Measurements from ENCODE around the gene GPR160. TPM values are rescaled to one million over a fixed set of nuclear protein-coding genes. Genes with fewer than 3 reads are reported as not detected.

The GPR160 gene
- total RNA-seq, 4 donors from 2014 or later = 1.5 to 6.3 (median 3.3) TPM

DNA sequence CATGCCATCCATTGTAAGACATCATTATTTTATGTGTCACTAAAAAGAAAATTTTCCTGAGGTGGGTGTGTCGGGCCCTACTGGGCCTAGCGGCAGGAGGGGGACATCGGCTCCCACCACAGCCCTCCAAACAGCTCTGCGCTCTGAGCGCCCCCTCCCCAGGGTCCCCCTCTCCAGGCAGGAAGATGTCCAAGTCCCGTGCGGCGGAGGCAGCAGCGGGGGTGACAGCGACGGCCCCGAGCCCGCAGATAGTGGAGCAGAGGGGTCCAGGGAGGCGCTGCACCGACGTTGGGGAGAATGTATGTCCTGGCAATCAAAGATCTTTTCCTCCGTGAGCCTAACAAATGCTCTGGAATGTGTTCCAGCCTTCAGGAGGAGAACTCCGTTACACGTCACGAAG, 24.3 kb downstream of the GPR160 start:
- DNase-seq (ENCODE audit: low spot score in 2 of 2) = no peak
- no peak overlapping the region for H3K4me3 ChIP-seq (ENCODE audit: low read depth, poor library complexity, severe bottlenecking)
- intact Hi-C loops (cut with DNase I; ENCODE audit: low total_unique reads) = no loop called here
- TF ChIP-seq, protein P1, sequence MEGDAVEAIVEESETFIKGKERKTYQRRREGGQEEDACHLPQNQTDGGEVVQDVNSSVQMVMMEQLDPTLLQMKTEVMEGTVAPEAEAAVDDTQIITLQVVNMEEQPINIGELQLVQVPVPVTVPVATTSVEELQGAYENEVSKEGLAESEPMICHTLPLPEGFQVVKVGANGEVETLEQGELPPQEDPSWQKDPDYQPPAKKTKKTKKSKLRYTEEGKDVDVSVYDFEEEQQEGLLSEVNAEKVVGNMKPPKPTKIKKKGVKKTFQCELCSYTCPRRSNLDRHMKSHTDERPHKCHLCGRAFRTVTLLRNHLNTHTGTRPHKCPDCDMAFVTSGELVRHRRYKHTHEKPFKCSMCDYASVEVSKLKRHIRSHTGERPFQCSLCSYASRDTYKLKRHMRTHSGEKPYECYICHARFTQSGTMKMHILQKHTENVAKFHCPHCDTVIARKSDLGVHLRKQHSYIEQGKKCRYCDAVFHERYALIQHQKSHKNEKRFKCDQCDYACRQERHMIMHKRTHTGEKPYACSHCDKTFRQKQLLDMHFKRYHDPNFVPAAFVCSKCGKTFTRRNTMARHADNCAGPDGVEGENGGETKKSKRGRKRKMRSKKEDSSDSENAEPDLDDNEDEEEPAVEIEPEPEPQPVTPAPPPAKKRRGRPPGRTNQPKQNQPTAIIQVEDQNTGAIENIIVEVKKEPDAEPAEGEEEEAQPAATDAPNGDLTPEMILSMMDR (IDR thresholded peaks at IDR 0.05) = no peak
- TF ChIP-seq POLR2A (IDR thresholded peaks at IDR 0.05) = no peak
- WGBS, 2 donors = 96 to 97% methylated on average over 20 of the region's 20 CpGs

DNA sequence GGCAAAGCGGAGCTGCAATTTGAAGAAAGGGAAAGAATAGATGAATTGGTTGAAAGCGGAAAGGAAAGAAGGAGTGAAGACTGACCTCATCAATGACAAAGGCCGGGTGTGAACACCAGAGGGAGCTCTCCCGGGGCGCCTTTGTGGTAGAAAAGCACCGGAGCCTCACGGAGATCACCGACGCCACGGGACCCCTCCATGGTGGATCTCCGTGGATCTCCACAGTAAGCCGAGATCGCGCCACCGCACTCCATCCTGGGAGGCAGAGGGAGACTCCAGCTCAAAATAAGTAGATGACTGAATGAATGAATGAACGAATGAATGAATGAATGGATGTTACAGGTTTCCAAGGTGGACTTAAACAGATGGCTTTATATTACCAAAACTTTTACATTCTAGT, 25.0 kb downstream of the GPR160 start:
- intact Hi-C loops (cut with DNase I; ENCODE audit: low total_unique reads) = no loop called here
- TF ChIP-seq POLR2A (IDR thresholded peaks at IDR 0.05) = no peak
- TF ChIP-seq, protein P1 (IDR thresholded peaks at IDR 0.05) = no peak
- no peak for DNase-seq (ENCODE audit: low spot score in 2 of 2)
- 93% methylated on average over 16 of the region's 16 CpGs for WGBS, 2 donors
- H3K4me3 ChIP-seq (ENCODE audit: low read depth, poor library complexity, severe bottlenecking) = no peak overlapping the region

DNA sequence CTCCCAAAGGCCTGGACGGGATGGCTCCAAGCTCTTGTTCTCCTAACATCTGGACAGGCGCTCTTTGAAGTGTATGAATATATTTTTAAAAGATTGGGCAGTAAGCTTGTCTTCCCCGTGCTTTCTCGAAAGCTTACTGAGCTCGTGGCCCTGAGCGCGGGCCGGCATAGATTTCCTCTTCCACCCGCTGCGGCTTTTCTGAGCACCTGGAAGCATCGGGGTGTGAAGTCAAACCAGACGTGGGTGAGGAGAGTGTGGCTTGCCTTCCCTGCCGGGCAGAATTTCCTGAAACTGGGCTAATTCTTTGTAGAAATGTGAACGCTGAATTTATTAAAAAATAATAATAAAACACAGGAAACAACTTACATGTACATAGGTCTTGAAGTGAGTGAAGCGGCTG, 25.9 kb downstream of the GPR160 start:
- DNase-seq (ENCODE audit: low spot score in 2 of 2) = no peak
- intact Hi-C loops (cut with DNase I; ENCODE audit: low total_unique reads) = no loop called here
- WGBS, 2 donors = 83 to 87% methylated on average over 15 of the region's 15 CpGs

DNA sequence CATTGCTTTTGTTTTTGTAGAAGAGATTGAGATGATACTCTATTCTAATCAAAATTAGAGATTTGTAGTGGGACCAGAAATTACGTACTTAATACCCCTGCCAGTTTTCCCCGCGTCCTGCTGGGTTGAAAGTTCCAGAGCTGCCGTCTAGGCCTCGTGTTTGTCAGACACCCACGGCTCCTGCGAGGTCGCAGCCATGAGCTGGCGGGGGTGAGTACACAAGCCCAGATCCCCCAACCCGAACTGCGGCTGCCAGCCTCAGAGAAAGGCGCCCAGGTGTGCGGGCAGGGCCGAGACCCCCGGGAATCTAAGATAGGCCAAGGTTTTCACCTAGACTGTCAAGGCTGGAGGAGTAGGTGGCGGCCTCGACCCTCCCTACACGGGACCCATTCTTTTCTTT, 26.3 kb downstream of the GPR160 start:
- no peak for DNase-seq (ENCODE audit: low spot score in 2 of 2)
- WGBS, 2 donors = 93 to 95% methylated on average over 18 of the region's 18 CpGs
- TF ChIP-seq POLR2A (IDR thresholded peaks at IDR 0.05) = no peak
- TF ChIP-seq, protein P1 (IDR thresholded peaks at IDR 0.05) = no peak
- H3K4me3 ChIP-seq (ENCODE audit: low read depth, poor library complexity, severe bottlenecking) = no peak overlapping the region
- intact Hi-C loops (cut with DNase I; ENCODE audit: low total_unique reads) = no loop called here

More for the DNA sequence above, 25.9 kb downstream of the GPR160 start:
- TF ChIP-seq POLR2A (IDR thresholded peaks at IDR 0.05) = no peak
- TF ChIP-seq, protein P1 (IDR thresholded peaks at IDR 0.05) = no peak
- no peak overlapping the region for H3K4me3 ChIP-seq (ENCODE audit: low read depth, poor library complexity, severe bottlenecking)

DNA sequence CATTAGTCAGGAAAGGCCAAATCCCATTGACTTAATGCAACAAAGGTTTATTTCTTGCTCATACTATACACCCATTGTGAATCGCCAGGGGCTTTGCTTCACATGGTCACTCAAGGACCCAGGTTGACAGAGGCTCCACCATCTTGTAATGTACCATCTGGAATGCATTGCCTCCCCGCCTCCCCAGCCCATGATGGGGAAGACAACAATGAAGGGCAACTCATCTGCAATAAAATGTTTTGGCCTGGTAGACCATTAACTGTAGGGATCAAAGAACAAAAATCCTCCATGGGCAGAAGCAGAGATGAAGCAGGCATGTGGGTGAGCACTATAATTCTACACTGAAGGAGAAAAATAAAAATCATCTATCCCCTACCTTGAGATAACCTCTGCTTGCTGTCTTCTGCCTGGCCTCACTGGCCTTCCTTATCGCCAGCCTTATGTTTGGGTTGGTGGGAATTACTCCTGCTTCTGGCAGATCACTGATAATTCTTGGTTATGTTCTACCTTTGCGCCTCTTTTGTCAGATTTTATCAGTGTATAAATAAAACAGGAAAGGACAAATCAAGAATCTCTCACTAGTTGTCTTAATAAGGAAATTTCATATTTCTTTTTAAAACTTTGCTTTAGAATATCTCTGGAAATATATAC, 37.8 kb downstream of the GPR160 start:
- WGBS, 2 donors = 86 to 88% methylated on average over 4 of the region's 4 CpGs
- DNase-seq (ENCODE audit: low spot score in 2 of 2) = no peak
- no peak for TF ChIP-seq POLR2A (IDR thresholded peaks at IDR 0.05)
- TF ChIP-seq, protein P1 (IDR thresholded peaks at IDR 0.05) = no peak
- no peak overlapping the region for H3K4me3 ChIP-seq (ENCODE audit: low read depth, poor library complexity, severe bottlenecking)
- intact Hi-C loops (cut with DNase I; ENCODE audit: low total_unique reads) = no loop called here

DNA sequence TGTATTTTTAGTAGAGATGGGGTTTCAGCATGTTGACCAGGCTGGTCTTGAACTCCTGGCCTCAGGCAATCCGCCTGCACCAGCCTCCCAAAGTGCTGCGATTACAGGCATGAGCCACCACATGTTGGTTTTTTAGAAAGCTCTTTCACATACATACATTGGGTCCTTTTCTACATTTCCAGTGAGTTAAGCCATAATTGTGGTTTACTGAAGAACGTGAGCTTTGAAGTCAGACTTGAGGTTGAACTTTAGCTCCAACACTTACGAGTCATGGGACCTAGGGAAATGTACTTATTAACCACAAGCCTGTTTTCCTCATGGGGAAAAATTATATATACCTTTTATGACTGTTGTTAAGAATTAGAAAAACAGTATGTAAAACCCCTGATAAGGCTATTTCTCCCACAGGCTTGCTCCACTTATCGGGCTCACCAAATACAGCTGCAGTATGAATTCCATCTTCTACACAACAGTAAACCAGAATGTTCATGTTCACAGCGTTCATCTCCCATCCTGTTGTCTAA, 39.0 kb downstream of the GPR160 start:
- intact Hi-C loops (cut with DNase I; ENCODE audit: low total_unique reads) = no loop called here
- no peak for DNase-seq (ENCODE audit: low spot score in 2 of 2)
- TF ChIP-seq POLR2A (IDR thresholded peaks at IDR 0.05) = no peak
- TF ChIP-seq, protein P1 (IDR thresholded peaks at IDR 0.05) = no peak
- H3K4me3 ChIP-seq (ENCODE audit: low read depth, poor library complexity, severe bottlenecking) = no peak overlapping the region
- WGBS, 2 donors = 92 to 94% methylated on average over 6 of the region's 6 CpGs

All from lower leg skin (tissue), 4 donors.